Measurements from ENCODE around the gene ABCA3.

ABCA3 gene

DNA sequence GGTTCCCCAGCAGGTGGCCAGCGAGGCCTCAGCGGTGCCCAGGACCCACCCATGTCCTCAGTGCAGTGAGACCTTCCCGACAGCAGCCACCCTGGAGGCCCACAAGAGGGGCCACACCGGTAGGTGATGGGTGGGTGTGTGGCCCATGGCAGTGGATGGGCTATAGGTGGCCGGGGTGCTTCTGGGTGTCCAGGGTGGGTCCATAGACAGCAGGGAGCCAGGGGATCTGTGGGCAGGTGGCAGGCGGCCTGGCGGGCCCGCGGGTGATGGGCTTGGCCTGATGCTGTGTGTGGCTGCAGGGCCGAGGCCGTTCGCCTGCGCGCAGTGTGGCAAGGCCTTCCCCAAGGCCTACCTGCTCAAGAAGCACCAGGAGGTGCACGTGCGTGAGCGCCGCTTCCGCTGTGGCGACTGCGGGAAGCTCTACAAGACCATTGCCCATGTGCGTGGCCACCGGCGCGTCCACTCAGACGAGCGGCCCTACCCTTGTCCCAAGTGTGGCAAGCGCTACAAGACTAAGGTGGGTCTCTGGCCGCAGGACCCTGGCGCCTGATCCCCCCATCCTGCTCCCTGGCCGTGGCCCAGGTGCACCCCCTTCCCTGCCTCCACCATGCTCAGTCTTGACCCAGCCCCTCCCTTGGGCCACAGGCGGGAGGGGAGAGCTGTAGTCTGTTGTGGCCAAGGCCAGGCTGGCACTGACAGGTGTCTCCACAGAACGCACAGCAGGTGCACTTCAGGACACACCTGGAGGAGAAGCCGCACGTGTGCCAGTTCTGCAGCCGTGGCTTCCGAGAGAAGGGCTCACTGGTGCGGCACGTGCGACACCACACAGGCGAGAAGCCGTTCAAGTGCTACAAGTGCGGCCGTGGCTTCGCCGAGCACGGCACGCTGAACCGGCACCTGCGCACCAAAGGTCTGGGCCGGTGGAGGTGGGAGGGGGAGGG, 106.4 kb downstream of the ABCA3 start:
- CTCF ChIA-PET = no interaction called here
- no peak for DNase-seq (ENCODE audit: low read depth, low spot score)
- no peak overlapping the region for H3K4me3 ChIP-seq (ENCODE audit: low read depth, low read length)
- POLR2A ChIA-PET = interaction anchor here (0.6 kb wide), 1 partner anchor 31 kb away, joined by 3 read pairs; no protein-coding TSS in a partner anchor
- TF ChIP-seq, protein P1, sequence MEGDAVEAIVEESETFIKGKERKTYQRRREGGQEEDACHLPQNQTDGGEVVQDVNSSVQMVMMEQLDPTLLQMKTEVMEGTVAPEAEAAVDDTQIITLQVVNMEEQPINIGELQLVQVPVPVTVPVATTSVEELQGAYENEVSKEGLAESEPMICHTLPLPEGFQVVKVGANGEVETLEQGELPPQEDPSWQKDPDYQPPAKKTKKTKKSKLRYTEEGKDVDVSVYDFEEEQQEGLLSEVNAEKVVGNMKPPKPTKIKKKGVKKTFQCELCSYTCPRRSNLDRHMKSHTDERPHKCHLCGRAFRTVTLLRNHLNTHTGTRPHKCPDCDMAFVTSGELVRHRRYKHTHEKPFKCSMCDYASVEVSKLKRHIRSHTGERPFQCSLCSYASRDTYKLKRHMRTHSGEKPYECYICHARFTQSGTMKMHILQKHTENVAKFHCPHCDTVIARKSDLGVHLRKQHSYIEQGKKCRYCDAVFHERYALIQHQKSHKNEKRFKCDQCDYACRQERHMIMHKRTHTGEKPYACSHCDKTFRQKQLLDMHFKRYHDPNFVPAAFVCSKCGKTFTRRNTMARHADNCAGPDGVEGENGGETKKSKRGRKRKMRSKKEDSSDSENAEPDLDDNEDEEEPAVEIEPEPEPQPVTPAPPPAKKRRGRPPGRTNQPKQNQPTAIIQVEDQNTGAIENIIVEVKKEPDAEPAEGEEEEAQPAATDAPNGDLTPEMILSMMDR (IDR thresholded peaks at IDR 0.05; ENCODE audit: insufficient read depth, low read length, missing control alignments) = no peak

DNA sequence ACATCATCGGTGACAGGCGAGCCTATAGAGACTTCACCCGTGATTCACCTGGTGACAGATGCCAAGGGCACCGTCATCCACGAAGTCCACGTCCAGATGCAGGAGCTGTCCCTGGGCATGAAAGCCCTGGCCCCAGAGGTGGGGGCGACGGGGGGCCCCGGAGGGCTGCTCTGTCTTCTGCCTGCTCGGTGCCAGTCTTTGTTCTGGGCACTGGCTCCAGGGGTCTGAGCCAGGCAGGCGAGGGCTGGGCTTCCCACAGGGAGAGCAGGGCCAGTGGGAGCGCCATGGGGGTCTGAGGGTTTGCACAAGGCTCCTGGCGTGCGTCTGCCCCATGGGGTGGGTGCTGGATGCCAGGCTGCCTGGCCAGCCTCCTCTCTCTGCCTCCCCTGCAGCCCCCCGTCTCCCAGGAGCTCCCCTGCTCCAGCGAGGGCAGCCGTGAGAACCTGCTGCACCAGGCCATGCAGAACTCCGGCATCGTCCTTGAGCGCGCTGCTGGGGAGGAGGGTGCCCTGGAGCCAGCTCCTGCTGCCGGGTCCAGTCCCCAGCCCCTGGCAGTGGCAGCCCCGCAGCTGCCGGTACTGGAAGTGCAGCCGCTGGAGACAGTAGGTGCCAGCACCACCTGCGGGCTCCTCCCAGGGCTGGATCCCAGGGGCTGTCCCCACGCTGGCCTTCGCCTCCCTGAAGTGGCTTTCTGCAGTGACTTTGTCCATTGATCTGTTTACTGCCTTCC, 107.3 kb downstream of the ABCA3 start:
- no peak overlapping the region for H3K4me3 ChIP-seq (ENCODE audit: low read depth, low read length)
- ChIA-PET POLR2A (interaction anchor here (0.9 kb wide), 1 partner anchor 78 kb away, joined by 3 read pairs; the partner anchor contains the start of gene TRAF7), CTCF (no interaction called here)
- TF ChIP-seq, protein P1 (IDR thresholded peaks at IDR 0.05; ENCODE audit: insufficient read depth, low read length, missing control alignments) = no peak
- no peak for DNase-seq (ENCODE audit: low read depth, low spot score)

DNA sequence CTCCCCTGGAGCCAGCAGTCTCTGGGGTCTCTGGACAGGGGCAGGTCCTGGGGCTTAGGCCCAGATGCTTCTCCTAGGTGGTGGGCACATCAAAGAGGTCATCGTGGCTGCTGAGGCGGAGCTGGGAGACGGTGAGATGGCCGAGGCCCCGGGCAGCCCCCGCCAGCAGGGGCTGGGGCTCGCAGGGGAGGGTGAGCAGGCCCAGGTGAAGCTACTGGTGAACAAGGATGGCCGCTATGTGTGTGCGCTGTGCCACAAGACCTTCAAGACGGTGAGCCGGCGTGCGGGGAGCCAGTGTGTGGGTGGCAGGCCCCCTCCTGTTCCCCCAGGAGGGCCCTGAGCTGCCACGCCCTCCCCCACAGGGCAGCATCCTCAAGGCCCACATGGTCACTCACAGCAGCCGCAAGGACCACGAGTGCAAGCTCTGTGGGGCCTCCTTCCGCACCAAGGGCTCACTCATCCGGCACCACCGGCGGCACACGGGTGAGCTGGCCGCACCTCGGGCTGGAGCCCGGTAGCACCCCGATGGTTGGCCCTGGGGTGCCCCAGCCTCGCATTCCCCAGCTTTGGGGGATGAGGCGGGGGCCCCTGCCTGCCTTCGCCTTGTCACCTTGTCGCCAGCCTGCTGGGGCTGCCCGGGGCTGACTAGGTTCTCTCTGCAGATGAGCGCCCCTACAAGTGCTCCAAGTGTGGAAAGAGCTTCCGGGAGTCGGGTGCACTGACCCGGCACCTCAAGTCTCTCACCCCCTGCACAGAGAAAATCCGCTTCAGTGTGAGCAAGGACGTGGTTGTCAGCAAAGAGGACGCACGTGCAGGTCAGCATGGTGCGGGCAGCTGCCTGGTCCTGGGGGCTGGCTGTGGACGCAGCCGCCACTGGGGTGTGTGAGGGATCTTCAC, 108.2 kb downstream of the ABCA3 start:
- POLR2A ChIA-PET = interaction anchor here (0.9 kb wide), 1 partner anchor 77 kb away, joined by 3 read pairs; the partner anchor contains the start of gene TRAF7
- TF ChIP-seq, protein P1 (IDR thresholded peaks at IDR 0.05; ENCODE audit: insufficient read depth, low read length, missing control alignments) = no peak
- no peak for DNase-seq (ENCODE audit: low read depth, low spot score)
- H3K4me3 ChIP-seq (ENCODE audit: low read depth, low read length) = no peak overlapping the region
- CTCF ChIA-PET = no interaction called here

DNA sequence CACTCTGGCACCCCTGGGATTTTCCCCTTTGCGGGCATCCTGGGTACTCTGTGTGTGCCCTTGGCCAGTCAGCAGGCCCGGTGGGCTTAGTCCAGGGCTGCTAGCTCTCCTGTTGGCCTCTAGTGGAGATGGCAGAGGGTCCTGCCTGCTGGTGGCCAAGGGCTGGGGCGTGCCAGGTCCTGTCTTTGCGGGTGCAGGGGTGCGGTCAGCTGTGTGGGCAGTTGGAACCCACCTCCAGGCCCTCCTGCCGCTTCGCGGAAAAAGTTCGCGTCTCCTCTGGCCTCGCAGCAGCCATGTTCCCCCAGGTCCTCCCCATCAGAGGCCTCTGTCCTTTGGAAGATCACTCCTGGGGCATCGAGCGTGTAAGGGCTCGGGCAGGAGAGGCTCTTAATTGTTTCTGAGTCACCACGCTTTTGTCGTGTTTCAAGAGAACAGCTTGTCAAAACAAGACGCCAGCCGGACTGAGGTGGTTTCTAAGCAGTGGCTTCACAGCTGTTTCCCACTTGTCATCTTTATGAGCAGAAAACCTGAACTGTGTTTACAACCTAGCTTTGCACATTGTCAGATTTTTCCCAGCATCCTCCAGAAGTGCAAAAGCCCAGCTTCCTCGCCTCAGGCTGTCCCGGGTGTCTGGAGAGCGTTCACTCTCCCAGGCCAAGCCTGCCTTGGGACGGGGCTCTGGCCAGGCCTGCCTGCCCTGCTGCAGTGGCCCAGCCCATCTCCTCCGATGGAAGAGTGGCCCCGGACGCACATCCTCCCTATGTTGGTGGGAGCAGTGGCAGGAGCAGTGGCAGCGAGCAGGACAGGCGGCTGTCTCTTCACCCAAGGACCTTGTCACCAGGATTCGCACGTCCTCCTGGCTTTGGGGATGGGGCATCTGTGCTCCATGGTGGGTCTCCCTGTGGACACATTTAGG, 109.3 kb downstream of the ABCA3 start:
- no peak for DNase-seq (ENCODE audit: low read depth, low spot score)
- POLR2A ChIA-PET = no interaction called here
- H3K4me3 ChIP-seq (ENCODE audit: low read depth, low read length) = no peak overlapping the region
- TF ChIP-seq, protein P1 (IDR thresholded peaks at IDR 0.05; ENCODE audit: insufficient read depth, low read length, missing control alignments) = no peak
- CTCF ChIA-PET = no interaction called here

DNA sequence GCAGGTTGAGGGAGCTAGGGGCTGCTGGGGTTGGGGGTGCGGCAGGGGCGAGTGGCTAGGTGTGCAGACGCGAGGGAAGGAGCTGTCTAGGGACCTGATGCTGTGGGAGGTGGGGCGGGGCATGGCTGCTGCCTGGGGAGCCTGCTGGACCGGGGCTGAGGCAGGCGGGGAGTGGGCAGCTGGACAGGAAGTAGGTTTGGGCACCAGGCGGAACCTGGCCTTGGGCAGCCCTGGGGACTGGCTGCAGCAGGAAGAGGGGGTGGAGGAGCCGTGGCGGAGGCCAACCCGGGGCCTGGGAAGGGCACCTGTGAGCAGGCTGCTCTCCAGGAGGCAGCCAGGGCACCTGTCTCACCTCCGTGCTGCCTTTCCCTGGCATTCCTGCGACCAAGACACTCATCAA, 110.2 kb downstream of the ABCA3 start:
- DNase-seq (ENCODE audit: low read depth, low spot score) = no peak
- no peak overlapping the region for H3K4me3 ChIP-seq (ENCODE audit: low read depth, low read length)
- CTCF ChIA-PET = no interaction called here
- TF ChIP-seq, protein P1 (IDR thresholded peaks at IDR 0.05; ENCODE audit: insufficient read depth, low read length, missing control alignments) = no peak
- POLR2A ChIA-PET = no interaction called here
